GM12878 (cell line): Measurements from ENCODE around the gene TFPI2. TPM values are rescaled to one million over a fixed set of nuclear protein-coding genes. Genes with fewer than 3 reads are reported as not detected.

Source experiments
- ATAC-seq: fragments of 200-7000 bp; cut with Tn5 transposase; 3 replicates; pipeline ENCODE4 v1.9.1; 2020; ENCODE audit warnings: mild to moderate bottlenecking, moderate library complexity
- BruUV-seq: library from RNA; stranded (reverse); fragments of 400-500 nt; replicated peaks from 2 replicates; lab custom pipeline; 2021; lab: Mats Ljungman, UMichigan
- CTCF ChIA-PET: fragments of 300-600 bp; sonication (Branson Sonifier 250); formaldehyde crosslinking; extraction: SDS; loops from one replicate; lab custom pipeline; 2021; ENCODE audit warnings: inconsistent platforms; lab: Yijun Ruan, JAX
- POLR2A ChIA-PET: fragments of 350-600 bp; formaldehyde crosslinking; extraction: SDS; loops from one replicate; lab custom pipeline; 2021; ENCODE audit warnings: inconsistent platforms; lab: Charles Lee
- RAD21 ChIA-PET: fragments of 300-600 bp; sonication (Branson Sonifier 250); formaldehyde crosslinking; loops from one replicate; lab custom pipeline; 2023; ENCODE audit warnings: antibody characterized with exemption; ENCODE audit not compliant: unreplicated experiment; lab: Charles Lee
- SMC1A ChIA-PET: fragments of 300-600 bp; sonication (Branson Sonifier 250); formaldehyde crosslinking; loops from one replicate; lab custom pipeline; 2023; ENCODE audit not compliant: unreplicated experiment, uncharacterized antibody; lab: Charles Lee
- DNase-seq: peaks from one replicate; pipeline ENCODE4 v3.0.0-alpha.2; 2011; ENCODE audit warnings: low read depth, low spot score
- FAIRE-seq: peaks from 3 replicates; lab custom pipeline; 2011; peaks lifted over from hg19 to GRCh38; lab: Jason Lieb, UNC
- H2AFZ ChIP-seq: 2 replicates; pipeline ENCODE4 v1.6.0; 2011; ENCODE audit warnings: low read depth, low read length, control low read depth; ENCODE audit not compliant: control insufficient read depth
- H3K27ac ChIP-seq: 2 replicates; pipeline ENCODE4 v1.5.1; 2011; ENCODE audit warnings: control low read depth; ENCODE audit not compliant: control insufficient read depth, insufficient read depth
- H3K27me3 ChIP-seq, 2 experiments: replicated peaks in 1 of 2; 2 replicates each; pipeline versions ENCODE4 v1.6.0 to v1.6.1; 2011; ENCODE audit warnings: low read length in 1 of 2; ENCODE audit not compliant: control insufficient read depth in 2 of 2, insufficient read depth in 2 of 2
- H3K36me3 ChIP-seq, 2 experiments: 2 replicates each; pipeline ENCODE4 v1.5.1; 2011; ENCODE audit warnings: low read length in 1 of 2; ENCODE audit not compliant: control insufficient read depth in 2 of 2, insufficient read depth in 2 of 2
- H3K4me1 ChIP-seq: 2 replicates; pipeline ENCODE4 v1.6.1; 2011; ENCODE audit warnings: mild to moderate bottlenecking, low read length, moderate library complexity, mixed read lengths; ENCODE audit not compliant: control insufficient read depth, insufficient read depth
- H3K4me2 ChIP-seq: 2 replicates; pipeline ENCODE4 v1.6.0; 2011; ENCODE audit warnings: control low read depth; ENCODE audit not compliant: control insufficient read depth, insufficient read depth
- H3K4me3 ChIP-seq: fragments of 200-600 bp; sonication (generic); 2 replicates; pipeline ENCODE4 v1.5.1; 2016
- H3K79me2 ChIP-seq: 2 replicates; pipeline ENCODE4 v1.6.0; 2011; ENCODE audit warnings: low read length; ENCODE audit not compliant: control insufficient read depth, insufficient read depth
- H3K9ac ChIP-seq: 2 replicates; pipeline ENCODE4 v1.8.0; 2011; ENCODE audit warnings: low read length, control low read depth, mixed read lengths; ENCODE audit not compliant: control insufficient read depth, insufficient read depth
- H3K9me3 ChIP-seq: replicated peaks from 3 replicates; pipeline ENCODE4 v1.5.1; 2011; ENCODE audit warnings: mild to moderate bottlenecking, low read length; ENCODE audit not compliant: control insufficient read depth, insufficient read depth
- H4K20me1 ChIP-seq: 2 replicates; pipeline ENCODE4 v1.6.0; 2011; ENCODE audit not compliant: control insufficient read depth, insufficient read depth
- ATF3 ChIP-seq: IDR thresholded peaks from 2 replicates; pipeline ENCODE4 v1.6.1; 2011; ENCODE audit warnings: low read depth, mild to moderate bottlenecking, low read length, moderate library complexity, borderline replicate concordance; ENCODE audit errors: extremely low read depth
- BHLHE40 ChIP-seq, 2 experiments: fragments of 450-650 bp in 1 of 2; IDR thresholded peaks; 2 replicates each; pipeline ENCODE4 v1.6.1; 2011 to 2017; ENCODE audit warnings: low read depth in 2 of 2, borderline replicate concordance in 1 of 2, improper control_type of control experiment in 1 of 2, low read length in 1 of 2, mild to moderate bottlenecking in 1 of 2
- E2F8 ChIP-seq: fragments of 450-650 bp; IDR thresholded peaks from 2 replicates; pipeline ENCODE4 v1.6.1; 2018; ENCODE audit warnings: mild to moderate bottlenecking, low read depth, moderate library complexity; ENCODE audit not compliant: partially characterized antibody
- EED ChIP-seq: sonication (generic); IDR thresholded peaks from 2 replicates; pipeline ENCODE4 v1.6.1; 2016; ENCODE audit warnings: antibody characterized with exemption, low read depth
- HDAC2 ChIP-seq: fragments of 200-600 bp; sonication (generic); IDR thresholded peaks from 2 replicates; pipeline ENCODE4 v1.6.1; 2017
- HDAC6 ChIP-seq: fragments of 200-600 bp; sonication (generic); IDR thresholded peaks from one replicate; pipeline ENCODE4 v1.8.0; 2017; ENCODE audit warnings: antibody characterized with exemption; ENCODE audit not compliant: unreplicated experiment
- HDGF ChIP-seq: fragments of 450-650 bp; IDR thresholded peaks from 2 replicates; pipeline ENCODE4 v1.6.1; 2016; ENCODE audit warnings: antibody characterized with exemption
- IKZF2 ChIP-seq, 2 experiments: fragments of 450-650 bp; IDR thresholded peaks; 2 replicates each; pipeline ENCODE4 v1.6.1; 2017; ENCODE audit warnings: mild to moderate bottlenecking in 2 of 2, moderate library complexity in 2 of 2
- JUND ChIP-seq: IDR thresholded peaks from 2 replicates; pipeline ENCODE4 v1.6.1; 2012; ENCODE audit warnings: low read depth, mild to moderate bottlenecking, low read length, improper control_type of control experiment, moderate library complexity
- NFYA ChIP-seq: IDR thresholded peaks from 2 replicates; pipeline ENCODE4 v1.6.1; 2011; ENCODE audit warnings: low read depth, mild to moderate bottlenecking, low read length, improper control_type of control experiment, borderline replicate concordance
- NR2C1 ChIP-seq: fragments of 450-650 bp; IDR thresholded peaks from 2 replicates; pipeline ENCODE4 v1.6.1; 2017; ENCODE audit warnings: antibody characterized with exemption, mild to moderate bottlenecking, moderate library complexity
- REST ChIP-seq: IDR thresholded peaks from 2 replicates; pipeline ENCODE4 v1.6.1; 2012; ENCODE audit warnings: mild to moderate bottlenecking, low read depth, low read length
- SKIL ChIP-seq: fragments of 450-650 bp; IDR thresholded peaks from 2 replicates; pipeline ENCODE4 v1.6.1; 2017; ENCODE audit warnings: mild to moderate bottlenecking, low read depth, inconsistent platforms; ENCODE audit not compliant: poor library complexity, severe bottlenecking
- SREBF1 ChIP-seq: IDR thresholded peaks from 2 replicates; pipeline ENCODE4 v1.6.1; 2012; ENCODE audit warnings: mild to moderate bottlenecking, low read length
- SUPT20H ChIP-seq: IDR thresholded peaks from 2 replicates; pipeline ENCODE4 v1.6.1; 2011; ENCODE audit warnings: low read depth, mild to moderate bottlenecking, low read length, moderate library complexity, borderline replicate concordance; ENCODE audit not compliant: control insufficient read depth
- SUZ12 ChIP-seq: fragments of 200-600 bp; sonication (generic); IDR thresholded peaks from one replicate; pipeline ENCODE4 v1.6.1; 2018; ENCODE audit warnings: antibody characterized with exemption, mild to moderate bottlenecking; ENCODE audit not compliant: unreplicated experiment
- ZZZ3 ChIP-seq: IDR thresholded peaks from 2 replicates; pipeline ENCODE4 v1.6.1; 2011; ENCODE audit warnings: low read depth; ENCODE audit not compliant: control insufficient read depth, insufficient read length
- in situ Hi-C: fragments of 300-500 bp; cut with MboI; formaldehyde crosslinking; loops from 9 replicates; pipeline ENCODE4 v1.14.3; 2018; ENCODE audit warnings: mixed read lengths
- intact Hi-C: fragments of 100-400 bp; cut with micrococcal nuclease; formaldehyde crosslinking; loops from one replicate; pipeline ENCODE4 v1.14.2; 2022; ENCODE audit not compliant: unreplicated experiment
- polyA plus RNA-seq, 11 experiments: library from polyadenylated mRNA; depleted of rRNA in 4 of 11; unstranded in 6 of 11; stranded (reverse) in 5 of 11; fragments of >200 nt; fragmentation: Nextera tagmentation in 4 of 11; fragmentation: Illumina TruSeq in 1 of 11; extraction: Ambion mirVana in 4 of 11; extraction: Trizol in 1 of 11; gene quantifications; 1 replicate in 1 of 11; 2 replicates in 10 of 11; pipeline versions ENCODE4 v1.2.1 to v1.2.3, GENCODE V29; 2011 to 2016; ENCODE audit warnings: inconsistent platforms in 2 of 11, missing spikeins in 2 of 11, low read depth in 1 of 11
- total RNA-seq, 4 experiments: library from RNA; depleted of rRNA in 3 of 4; stranded (reverse); fragments of >200 nt in 3 of 4; fragmentation: Illumina TruSeq in 1 of 4; extraction: Trizol in 1 of 4; gene quantifications; 2 replicates each; pipeline versions ENCODE4 v1.2.1 to v1.2.3, GENCODE V29; 2013 to 2021

TFPI2 gene
- total and polyA plus RNA-seq, 10 of the 15 experiments (the other 5 are each of a cell fraction or from before 2014, with no cell fraction given): 0.07 to 1.1 (median 0.31) TPM; not detected in 5

- in situ Hi-C loops (no loop called here), intact Hi-C loops (no loop called here)
- no peaks in the 10 kb centered on the region for H3K27me3 ChIP-seq
- CTCF ChIA-PET: no interaction called here
- ATAC-seq (no peak), DNase-seq (no peak), FAIRE-seq (no peak)
- POLR2A ChIA-PET: no interaction called here
- no peaks in the 10 kb centered on the region; the same call in 2 of the 3 replicates for H3K9me3 ChIP-seq
- H3K9ac ChIP-seq: no peak overlapping the region
- no peak for TF ChIP-seq ZZZ3
- no peak for TF ChIP-seq IKZF2 (IDR thresholded peaks at IDR 0.05)
- no peak for TF ChIP-seq BHLHE40 (IDR thresholded peaks at IDR 0.05; ENCODE audit: borderline replicate concordance in 1 of 2, low read depth in 2 of 2, low read length in 1 of 2)
- no peak for TF ChIP-seq ATF3
- TF ChIP-seq E2F8: no peak
- no peak for TF ChIP-seq HDGF
- TF ChIP-seq JUND: no peak
- TF ChIP-seq HDAC2: no peak
- TF ChIP-seq SREBF1: no peak
- no peak for TF ChIP-seq HDAC6
- no peak for TF ChIP-seq SUPT20H
- TF ChIP-seq SUZ12: no peak
- TF ChIP-seq NFYA: no peak
- no peak for TF ChIP-seq NR2C1
- TF ChIP-seq SKIL: no peak
- TF ChIP-seq EED: no peak
- no peak for TF ChIP-seq REST
- H2AFZ ChIP-seq: no peak overlapping the region
- no peaks in the 10 kb centered on the region for H3K4me1 ChIP-seq
- SMC1A ChIA-PET: no interaction called here
- no TSS peak for BruUV-seq
- RAD21 ChIA-PET: no interaction called here
- no peaks in the 10 kb centered on the region for H4K20me1 ChIP-seq
- H3K36me3 ChIP-seq: no peaks in the 10 kb centered on the region
- no peak overlapping the region for H3K4me3 ChIP-seq
- no peak overlapping the region for H3K4me2 ChIP-seq
- no peaks in the 10 kb centered on the region for H3K79me2 ChIP-seq
- no peak overlapping the region for H3K27ac ChIP-seq
These were observed 47.7 kb upstream of the TFPI2 start for GRCh38 chr7:93938293-93938692.
